CD4-positive, alpha-beta T cell treated with Interleukin-6 at 100 ng/mL for 8 hours (primary cell): ENCODE measurements around the gene SLC6A13.
"Not testable (repeated sequence)": the region's sequence is repeated elsewhere in the genome, so short reads cannot be mapped to it uniquely, and the experiment has no call there.

Experiments
- DNase-seq: peaks from one replicate; pipeline ENCODE4 v3.0.0-alpha.2; 2020; ENCODE audit warnings: mixed read lengths, low spot score

The SLC6A13 gene

DNA sequence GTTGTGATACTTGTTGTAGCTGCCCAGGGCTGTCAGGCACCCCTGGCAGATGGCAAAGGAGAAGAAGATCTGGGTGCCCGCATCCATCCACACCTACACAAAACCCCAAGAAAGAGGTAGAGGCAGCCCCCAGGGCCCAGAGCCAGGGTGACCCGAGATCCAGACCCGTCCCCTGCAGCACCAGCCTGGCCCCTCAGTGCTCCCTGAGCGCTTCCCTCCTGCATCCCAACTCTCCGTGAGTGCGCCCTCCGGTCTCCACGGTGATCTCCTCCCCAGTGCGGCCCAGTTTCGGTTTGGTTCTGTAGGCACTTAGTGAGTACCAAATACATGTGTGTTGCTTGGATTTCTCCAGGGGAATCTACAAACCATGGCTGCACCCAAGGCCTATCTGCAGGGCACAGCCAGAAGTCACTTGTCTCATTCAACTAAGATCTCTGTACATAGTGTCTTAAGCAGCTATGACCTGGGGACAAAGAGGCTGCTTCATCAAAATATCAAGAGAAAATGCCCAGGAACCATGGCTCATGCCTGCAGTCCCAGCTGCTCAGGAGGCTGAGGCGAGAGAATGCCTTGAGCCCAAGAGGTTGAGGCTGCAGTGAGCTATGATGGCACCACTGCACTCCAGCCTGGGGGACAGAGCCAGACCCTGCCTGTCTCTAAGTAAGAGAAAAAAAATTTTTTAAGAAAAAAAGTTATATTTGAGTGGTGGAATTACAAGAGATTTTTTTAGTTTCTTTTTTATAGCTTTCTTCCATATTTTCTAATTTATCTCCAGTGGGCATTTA is 64.5 kb downstream of the SLC6A13 start:
- DNase-seq: no peak

DNA sequence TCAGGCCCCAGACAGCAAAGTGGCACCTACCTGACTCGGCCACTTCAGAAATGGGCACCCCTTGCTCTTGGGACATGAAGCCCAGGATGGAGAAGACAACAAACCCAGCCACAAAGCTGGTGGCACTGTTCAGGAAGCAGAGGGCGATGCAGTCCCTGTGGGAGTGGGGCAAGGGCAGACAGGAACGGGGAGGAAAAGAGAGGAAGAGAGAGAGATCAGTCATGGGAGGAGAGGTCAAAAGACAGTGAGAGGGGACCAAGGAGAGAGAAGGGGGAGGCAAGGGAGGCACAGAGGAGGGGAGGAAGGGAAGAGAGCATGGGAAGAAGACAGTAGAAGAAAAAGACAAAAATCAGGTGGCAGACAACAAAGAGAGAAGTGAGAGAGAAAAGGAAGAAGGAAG is 65.3 kb downstream of the SLC6A13 start:
- DNase-seq: no peak

DNA sequence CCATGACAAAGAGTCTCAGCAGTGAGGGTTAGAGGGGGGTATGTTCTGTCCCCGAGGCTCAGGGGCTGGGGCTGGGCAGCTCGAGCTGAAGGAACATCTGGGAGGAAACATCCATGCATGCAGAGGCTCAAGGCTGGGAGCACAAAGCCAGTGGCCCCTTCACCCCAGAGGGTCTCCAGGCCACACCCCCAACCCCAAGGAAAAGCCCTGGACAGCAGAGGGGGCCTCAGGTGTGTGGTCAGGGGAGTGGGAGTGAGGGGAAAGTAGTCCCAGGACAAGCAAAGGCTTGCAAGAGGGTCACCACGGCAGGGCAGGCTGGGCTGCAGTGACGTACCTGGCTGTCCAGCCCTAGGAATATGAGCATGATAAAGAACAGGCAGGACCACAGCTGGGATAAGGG is 66.2 kb downstream of the SLC6A13 start:
- DNase-seq: no peak

DNA sequence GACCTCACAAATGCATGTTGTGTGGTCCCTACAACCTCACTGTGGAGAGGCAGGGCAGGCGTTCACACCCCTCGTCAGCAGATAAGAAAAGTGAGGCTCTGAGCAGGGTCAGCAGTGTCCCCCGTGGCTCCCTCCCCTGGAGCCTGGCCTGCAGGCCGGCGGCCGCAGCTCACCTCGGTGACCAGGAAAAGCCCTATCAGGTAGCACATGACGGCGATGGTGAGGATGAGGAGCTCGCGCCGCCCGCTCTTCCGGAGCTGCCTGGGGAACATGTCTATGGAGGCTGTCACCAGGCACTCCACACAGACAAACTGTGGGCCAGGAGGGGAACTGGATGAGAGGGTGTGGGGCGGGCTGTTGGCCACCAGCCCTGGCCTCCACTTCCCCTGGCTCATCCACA is 66.7 kb downstream of the SLC6A13 start:
- DNase-seq: no peak

DNA sequence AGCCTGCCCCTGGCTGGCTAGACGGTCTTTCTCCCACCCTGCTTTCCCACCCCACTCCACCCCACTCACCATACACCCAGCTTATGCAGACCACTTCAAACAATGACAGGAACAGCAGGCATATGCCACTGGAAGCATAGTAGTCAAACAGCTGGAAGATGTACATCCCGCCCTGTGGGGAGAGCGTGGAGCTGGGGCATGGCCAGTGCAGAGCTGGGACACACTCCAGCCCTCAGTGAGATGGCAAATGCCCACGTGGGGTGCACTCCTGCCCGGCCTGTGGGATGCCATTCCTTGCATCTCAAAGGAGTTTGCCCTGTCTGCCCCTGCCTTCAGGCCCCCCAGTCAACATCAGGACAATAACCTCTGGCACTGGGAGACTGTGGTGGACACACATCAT is 67.5 kb downstream of the SLC6A13 start:
- no peak for DNase-seq

DNA sequence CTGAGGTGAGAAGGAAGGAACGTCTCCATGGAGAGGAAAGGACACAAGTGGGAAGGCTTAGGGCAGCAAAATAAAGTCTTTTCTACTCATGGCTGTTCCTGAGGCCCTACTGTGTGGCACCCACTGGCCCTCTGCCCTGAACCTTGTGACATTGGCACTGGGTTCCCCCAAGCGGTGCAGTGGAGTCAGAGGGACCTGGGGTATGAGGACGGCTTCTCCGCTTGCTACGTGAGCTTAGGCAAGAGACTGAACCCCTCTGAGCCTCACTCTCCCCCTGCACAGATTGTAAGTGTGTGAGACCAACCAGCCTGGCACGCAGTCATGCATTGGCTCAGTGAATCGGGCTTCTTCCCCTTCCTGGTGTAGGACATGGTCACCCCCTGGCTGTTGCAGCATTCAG is 68.4 kb downstream of the SLC6A13 start:
- no peak for DNase-seq

DNA sequence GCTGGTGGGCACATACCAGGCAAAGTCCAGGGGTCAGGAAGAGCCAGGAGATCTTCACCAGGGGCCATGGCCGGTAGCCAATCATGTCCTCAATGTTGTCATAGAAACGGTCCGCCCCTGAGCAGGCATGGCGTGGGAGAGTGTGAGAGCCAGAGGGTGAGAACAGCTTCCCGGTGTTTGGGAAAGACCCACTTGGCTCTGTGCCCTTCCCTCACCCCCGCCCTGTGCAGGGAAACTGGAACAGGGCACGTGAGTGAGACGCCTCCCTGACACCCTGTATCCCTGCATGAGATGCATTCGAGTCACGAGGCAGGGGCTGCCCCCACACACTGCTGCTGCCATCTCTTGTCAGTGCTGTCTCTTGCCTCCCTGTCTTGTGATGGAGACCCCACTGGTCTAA is 69.4 kb downstream of the SLC6A13 start:
- no peak for DNase-seq

DNA sequence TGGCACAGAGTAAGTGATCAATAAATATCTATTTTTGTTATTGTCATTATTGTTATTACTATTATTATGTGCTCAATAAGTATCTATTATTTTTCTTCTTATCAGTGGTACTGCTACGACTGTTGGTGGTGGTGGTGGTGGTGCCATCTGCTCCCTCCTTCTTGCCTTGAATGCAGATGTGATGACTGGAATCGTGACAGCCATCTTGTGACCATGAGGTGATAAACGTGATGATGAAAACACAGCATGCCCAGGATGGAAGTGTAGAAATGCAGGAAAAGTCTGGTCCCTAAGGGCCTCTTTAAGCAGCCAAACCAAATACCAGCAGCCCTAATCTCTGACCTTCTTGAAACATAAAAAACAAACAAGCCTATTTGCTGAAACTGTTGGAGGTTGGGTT is 71.1 kb downstream of the SLC6A13 start:
- DNase-seq: no peak

DNA sequence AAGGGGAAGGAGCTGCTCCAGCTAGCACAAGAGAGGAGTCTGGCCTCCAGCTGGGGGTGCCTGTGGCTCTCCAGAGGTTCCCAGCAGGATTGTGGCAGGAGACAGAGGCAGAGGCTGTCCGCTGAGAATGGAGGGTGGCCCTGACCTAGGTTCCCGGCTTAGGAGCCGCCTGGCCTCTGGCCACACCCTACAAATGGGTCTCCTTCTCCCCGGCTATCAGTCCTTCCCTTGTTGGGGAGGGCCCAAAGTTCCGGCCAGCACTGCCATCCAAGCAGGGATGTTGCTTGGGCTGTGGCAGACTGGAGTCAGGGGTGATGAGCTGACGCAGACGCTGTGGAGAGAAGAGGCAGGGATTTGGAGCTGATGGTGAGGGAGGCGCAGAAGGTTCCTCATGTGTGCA is 71.8 kb downstream of the SLC6A13 start:
- no peak for DNase-seq

DNA sequence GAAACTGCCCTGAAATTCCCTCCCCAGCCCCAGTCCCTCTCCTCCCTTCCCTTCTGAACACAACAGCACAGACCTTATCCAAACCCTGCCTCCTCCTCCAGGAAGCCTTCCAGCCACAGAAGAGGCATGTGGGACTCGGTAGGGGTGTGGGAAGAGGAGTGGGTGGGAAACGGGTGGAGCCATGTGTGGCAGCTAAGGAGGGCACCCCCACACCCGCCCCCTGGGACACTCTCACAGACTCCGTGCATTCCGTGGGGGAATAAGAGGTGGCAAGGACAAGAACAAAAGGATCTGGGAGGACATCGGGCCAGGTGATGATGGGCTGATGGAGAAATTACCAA is 73.0 kb downstream of the SLC6A13 start:
- DNase-seq: no peak

DNA sequence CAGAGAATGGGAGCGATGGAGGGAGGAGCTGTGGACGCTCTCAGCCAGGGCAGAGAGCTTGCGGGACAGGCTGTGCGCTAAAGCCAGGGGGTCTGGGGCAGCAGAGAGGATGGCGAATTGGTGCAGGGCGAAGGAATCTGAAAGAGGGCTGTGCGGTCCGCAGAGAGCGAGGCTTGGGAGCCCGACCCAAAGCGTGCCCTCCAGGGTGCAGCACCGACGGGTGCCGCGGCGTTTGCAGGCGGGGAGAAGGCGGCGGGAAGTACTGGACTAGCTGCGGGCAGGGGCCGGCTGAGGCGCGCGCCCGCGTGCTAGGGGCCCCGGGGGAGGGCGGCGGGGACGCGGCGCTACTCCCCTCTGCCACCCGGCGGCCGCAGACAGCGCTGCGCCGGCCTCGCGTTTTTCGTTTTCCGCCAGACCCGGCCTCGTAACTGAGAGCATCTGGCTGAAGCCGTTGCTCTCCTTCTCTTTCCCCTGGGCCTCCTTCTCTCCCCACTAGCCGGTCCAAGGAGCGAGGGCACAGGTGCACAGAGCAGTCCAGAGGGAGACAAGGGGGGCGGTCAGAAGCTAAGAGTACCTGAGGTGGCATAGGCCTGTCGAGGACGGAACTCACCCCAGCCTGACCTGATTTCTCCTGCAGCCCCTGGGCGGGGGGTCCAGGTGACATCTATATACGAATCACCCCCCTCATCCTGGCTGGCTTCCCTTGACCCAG is 73.6 kb downstream of the SLC6A13 start:
- DNase-seq: no peak

DNA sequence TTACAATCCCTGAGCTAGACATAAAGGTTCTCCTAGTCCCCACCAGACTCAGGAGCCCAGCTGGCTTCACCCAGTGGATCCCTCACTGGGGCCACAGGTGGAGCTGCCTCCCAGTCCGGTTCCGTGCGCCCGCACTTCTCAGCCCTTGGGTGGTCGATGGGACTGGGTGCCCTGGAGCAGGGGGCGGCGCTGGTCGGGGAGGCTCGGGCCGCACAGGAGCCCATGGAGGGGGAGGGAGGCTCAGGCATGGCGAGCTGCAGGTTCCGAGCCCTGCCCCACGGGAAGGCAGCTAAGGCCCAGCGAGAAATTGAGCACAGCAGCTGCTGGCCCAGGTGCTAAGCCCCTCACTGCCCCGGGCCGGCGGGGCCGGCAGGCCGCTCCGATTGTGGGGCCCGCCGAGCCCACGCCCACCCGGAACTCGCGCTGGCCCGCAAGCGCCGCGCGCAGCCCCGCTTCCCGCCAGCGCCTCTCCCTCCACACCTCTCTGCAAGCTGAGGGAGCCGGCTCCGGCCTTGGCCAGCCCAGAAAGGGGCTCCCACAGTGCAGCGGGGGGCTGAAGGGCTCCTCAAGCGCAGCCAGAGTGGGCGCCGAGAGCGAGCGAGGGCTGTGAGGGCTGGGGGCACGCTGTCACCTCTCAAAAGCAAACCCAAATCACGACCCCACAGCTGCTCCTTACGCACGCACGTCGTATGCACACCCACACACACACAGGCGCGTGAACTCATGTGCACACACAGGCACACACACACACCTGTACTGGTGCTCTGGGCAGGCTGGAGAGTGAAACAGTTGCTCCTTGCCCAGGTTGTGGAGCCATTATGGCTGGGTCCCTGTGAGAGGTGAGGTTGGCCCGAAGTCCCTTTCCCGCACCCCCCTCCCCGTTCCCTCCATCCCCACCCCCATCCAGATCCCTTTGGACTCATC is 74.4 kb downstream of the SLC6A13 start:
- DNase-seq: not testable (repeated sequence)

DNA sequence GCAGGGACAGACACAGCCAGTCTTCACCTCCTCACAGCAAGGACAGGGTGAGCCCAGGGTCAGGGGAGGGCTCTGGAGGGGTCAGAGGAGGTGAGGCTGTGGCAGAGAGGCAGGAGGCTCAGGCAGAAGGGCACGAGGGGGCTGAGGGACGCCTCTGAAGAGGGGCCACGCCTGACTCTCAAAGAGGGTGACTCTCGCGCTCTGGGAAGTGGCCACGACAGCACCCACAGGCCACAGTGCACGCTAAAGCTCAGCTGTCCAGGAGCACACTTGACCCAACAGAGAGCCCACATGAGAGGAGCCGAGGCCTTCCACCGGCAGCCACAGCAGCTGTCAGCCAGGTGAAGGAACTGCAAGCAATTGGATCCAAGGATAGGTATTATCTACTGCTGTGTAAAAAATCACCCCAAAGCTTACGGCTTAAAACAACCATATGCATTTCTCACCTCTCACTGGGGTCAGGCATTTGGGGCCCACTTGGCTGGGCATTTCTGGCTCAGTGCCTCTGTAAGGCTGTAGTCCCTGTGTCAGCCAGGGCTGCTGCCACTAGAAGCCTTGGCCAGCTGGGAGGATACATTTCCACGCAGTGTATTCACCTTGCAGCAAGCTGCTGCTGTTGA is 76.5 kb downstream of the SLC6A13 start:
- DNase-seq: no peak

DNA sequence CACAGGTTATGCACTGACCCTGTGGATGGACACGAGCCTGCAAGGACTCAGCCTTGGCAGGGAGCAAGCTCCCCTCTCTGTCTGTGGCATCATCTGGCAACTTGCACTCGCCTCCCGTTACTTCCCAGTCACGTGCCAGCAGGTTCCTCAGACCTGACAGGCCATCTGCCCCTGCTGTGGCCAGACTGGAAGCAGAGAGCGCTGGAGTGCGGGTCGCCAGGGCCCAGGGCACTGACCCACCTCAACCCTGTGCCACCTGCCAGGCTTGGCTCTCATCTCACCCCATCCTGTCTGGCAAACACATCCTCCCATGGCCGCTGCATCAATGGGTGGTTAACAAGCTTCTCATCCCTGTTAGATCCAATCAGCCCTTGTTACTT is 77.1 kb downstream of the SLC6A13 start:
- DNase-seq: no peak

DNA sequence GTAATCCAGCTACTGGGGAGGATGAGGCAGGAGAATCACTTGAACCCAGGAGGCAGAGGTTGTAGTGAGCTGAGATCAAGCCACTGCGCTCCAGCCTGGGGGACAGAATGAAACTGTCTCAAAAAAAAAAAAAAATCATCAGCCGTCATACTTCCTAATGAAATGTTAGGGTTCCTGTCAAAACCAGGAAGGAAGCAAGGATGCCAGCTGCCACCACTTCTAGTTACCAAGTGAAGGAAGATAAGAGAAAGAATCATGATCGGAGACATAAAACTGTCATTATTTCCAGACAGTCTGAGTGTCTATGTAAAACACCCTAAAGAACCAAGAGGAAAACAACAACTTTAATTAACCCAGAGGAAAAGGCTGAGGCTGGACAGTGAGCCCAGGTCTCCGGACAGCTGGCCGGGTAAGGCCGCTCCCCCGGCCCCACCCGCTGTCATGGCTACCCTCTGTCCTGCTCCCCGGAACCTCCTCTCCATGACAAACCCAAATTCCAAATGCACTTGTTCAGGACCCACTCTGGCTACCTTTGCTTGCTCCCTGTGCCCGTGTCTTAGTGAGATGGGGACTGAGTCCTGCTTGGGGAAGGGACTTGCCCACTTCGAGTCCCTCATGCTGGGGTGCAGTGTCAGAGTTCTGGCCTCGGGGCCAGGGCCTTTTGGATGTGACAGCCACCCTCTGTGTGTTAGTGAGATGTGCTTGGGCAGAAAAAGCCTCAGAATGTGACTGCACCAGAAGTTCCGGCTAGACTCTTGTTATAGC is 77.6 kb downstream of the SLC6A13 start:
- no peak for DNase-seq

DNA sequence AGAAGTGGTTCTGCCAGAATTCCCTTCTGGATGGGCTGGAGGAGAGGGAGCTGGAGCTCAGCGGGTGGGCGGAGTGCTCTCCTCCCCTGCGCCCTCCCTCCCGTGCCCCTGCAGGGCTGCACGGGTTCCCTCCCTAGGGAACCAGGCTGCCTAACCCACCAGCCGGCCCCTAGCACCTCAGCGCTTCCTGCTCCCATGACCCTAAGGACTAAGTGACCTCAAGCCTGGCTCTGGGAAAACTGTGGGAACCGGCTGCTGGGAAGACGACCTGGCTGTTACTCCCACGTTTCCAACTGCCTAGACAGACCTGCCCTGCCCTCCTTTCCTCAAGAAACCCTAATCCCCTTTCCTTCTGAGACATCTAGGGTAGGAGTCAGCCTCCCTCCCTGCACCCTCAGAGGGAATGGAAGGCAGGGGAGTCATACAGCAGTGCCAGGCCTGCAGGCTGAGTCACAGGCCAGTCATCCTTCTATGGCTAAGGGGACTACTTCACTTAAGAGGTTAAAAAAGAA is 80.2 kb downstream of the SLC6A13 start:
- DNase-seq: no peak

DNA sequence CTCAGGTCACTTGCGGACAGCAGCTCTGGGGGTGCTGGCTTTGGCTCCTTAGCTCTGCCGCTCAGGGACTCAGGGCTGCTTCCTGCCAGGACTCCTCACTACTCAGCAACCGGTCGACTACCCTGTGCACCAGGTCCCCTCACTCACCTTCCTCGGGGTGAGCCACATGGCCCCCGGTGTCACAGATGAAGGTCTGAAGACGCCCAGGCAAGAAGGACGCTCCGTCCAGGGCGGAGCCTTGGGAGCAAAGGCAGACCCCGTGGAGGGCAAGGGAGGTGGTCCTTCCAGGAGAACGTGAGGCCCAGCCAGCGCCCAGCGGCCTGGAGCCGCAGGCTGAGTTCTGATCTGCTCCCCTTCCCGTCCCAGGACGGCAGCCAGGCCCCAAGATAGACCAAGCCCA is 80.7 kb downstream of the SLC6A13 start:
- no peak for DNase-seq

DNA sequence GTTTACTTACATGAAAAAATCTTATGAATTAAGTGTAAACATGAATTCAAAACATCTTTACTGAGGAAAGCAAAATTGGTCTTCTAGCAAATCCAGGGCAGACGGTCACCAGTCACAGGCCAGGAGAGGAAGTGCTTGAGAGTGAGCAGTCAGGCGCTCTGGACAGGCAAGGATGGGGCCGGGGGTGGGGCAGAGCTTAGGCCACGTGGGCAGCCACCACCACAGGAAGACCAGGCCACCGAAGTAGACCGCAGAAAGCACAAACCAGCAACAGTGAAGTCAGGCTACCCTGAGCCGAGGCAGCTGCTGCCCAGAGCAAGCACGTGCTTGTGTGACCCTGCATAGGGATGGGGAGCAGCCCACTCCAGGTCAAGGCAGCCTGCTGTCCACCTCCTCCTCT is 82.2 kb downstream of the SLC6A13 start:
- no peak for DNase-seq

DNA sequence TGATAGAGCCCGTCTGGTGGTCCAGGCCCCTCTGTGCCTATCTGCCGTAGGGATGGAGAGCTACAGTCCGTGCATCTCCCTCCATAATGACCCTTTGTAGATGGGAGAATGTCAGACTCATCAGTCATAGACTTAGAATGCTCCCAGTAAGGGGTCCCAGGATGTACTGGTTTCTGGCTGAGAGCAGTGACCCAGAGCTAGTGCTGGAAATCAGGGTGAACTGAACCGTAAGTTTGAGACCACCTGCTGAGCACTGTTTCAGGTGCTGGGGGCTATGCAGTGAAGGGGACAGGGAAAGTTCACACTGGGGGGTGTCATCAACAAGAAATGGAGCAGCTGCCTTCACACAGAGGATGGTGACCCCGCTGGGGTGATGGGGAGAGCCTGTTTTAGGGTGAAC is 82.8 kb downstream of the SLC6A13 start:
- DNase-seq: no peak

DNA sequence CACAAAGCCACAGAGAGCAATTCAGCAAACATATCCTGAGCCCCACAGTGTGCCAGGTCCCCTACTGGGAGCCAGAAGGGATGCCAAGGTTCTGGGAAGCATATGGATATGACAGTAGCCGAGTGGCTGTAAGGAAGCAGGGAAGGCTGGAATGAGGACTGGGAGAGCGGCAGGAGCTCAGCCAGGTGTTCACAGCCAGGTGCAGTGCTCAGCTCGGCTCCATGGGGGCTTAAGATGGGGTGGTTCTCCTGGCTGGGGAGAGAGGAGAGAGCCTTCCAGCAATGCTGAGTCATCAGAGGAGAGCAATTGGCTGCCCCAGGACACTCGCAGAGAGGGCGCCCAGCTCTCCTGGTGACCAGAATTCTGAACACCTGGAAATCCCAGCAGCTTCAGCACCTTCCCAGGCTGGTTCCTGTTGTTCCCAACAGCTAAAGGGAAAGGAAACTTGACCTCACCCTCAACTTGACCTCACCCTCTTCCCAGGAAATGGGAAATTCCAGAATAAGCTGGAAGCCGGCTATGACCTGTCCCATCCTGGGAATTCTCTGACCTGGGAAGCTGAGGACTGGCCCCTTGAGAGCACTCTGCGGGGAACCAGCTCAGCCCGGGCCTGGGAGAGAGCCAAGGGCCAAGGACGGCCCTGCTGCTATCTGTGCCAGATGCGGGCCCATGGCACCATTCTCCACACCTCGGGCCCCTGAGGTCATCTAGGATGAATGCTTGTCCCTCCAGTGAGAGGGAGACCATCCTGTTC is 83.3 kb downstream of the SLC6A13 start:
- no peak for DNase-seq

DNA sequence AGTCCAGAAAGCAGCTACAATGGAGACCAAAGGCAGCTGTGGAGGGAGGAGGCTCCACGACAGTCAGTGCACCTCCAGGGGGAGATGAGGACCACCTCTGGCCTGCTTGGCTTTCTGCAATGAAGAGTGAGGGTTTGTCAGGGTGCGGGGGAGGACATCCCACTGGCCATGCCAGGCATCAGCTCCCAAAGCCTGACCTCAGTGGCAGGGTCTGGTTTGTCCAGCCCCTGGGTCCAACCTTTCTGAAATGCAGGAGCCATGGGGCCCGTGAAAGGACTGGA is 83.9 kb downstream of the SLC6A13 start:
- DNase-seq: no peak
